IMR-90 (cell line): ENCODE results near the gene UBE3A. TPM values are rescaled to one million over a fixed set of nuclear protein-coding genes. Genes with fewer than 3 reads are reported as not detected.

Source experiments
- ATAC-seq: fragments of 200-7000 bp; cut with Tn5 transposase; 2 replicates; pipeline ENCODE4 v1.9.1; 2020; ENCODE audit warnings: low read depth, mild to moderate bottlenecking, moderate library complexity
- BruUV-seq: library from RNA; stranded (reverse); fragments of 400-500 nt; replicated peaks from 2 replicates; lab custom pipeline; 2021; lab: Mats Ljungman, UMichigan
- CTCF ChIA-PET: fragments of 300-600 bp; formaldehyde crosslinking; extraction: SDS; loops from one replicate; lab custom pipeline; 2021; ENCODE audit warnings: antibody characterized with exemption; lab: Yijun Ruan, JAX
- POLR2A ChIA-PET: fragments of 300-600 bp; sonication (Branson Sonifier 250); formaldehyde crosslinking; loops from one replicate; lab custom pipeline; 2022; ENCODE audit warnings: antibody characterized with exemption; ENCODE audit not compliant: unreplicated experiment; lab: Charles Lee
- DNase-seq: peaks from one replicate; pipeline ENCODE4 v3.0.0; 2013
- H2AFZ ChIP-seq: replicated peaks from 2 replicates; pipeline ENCODE3; 2013; ENCODE audit warnings: low read length, mild to moderate bottlenecking; ENCODE audit not compliant: poor library complexity
- H2AK5ac ChIP-seq: 2 replicates; pipeline ENCODE4 v1.6.1; 2013; ENCODE audit warnings: low read depth, low read length, inconsistent platforms
- H2AK9ac ChIP-seq: replicated peaks from 2 replicates; pipeline ENCODE3; 2013; ENCODE audit warnings: mild to moderate bottlenecking, low read depth, low read length, moderate library complexity; ENCODE audit not compliant: poor library complexity
- H2BK120ac ChIP-seq: 2 replicates; pipeline ENCODE4 v1.6.1; 2013; ENCODE audit warnings: low read depth, low read length, inconsistent platforms
- H2BK15ac ChIP-seq: 3 replicates; pipeline ENCODE4 v1.6.1; 2013; ENCODE audit warnings: low read depth, low read length, inconsistent platforms
- H2BK20ac ChIP-seq: 2 replicates; pipeline ENCODE4 v1.6.1; 2013; ENCODE audit warnings: low read depth, mild to moderate bottlenecking, inconsistent platforms, low read length, moderate library complexity
- H2BK5ac ChIP-seq: 2 replicates; pipeline ENCODE4 v1.6.1; 2013; ENCODE audit warnings: mild to moderate bottlenecking, low read depth, low read length, inconsistent platforms; ENCODE audit not compliant: poor library complexity, severe bottlenecking
- H3K14ac ChIP-seq: replicated peaks from 2 replicates; pipeline ENCODE4 v1.6.1; 2013; ENCODE audit warnings: low read depth, low read length, inconsistent platforms
- H3K18ac ChIP-seq: 2 replicates; pipeline ENCODE4 v1.6.1; 2013; ENCODE audit warnings: low read depth, low read length, control low read depth
- H3K23ac ChIP-seq: 2 replicates; pipeline ENCODE4 v1.6.1; 2013; ENCODE audit warnings: low read depth, low read length, inconsistent platforms
- H3K27ac ChIP-seq: 2 replicates; pipeline ENCODE4 v1.5.1; 2013; ENCODE audit warnings: mild to moderate bottlenecking, control low read depth, low read length; ENCODE audit not compliant: insufficient read depth
- H3K27me3 ChIP-seq: 2 replicates; pipeline ENCODE4 v1.6.1; 2013; ENCODE audit warnings: low read length; ENCODE audit not compliant: control insufficient read depth, insufficient read depth
- H3K36me3 ChIP-seq: 2 replicates; pipeline ENCODE4 v1.6.1; 2013; ENCODE audit warnings: low read length, mixed read lengths; ENCODE audit not compliant: control insufficient read depth, insufficient read depth
- H3K4ac ChIP-seq: 2 replicates; pipeline ENCODE4 v1.6.1; 2013; ENCODE audit warnings: low read depth, low read length, inconsistent platforms
- H3K4me1 ChIP-seq: 2 replicates; pipeline ENCODE4 v1.6.1; 2013; ENCODE audit warnings: low read length, mixed read lengths; ENCODE audit not compliant: control insufficient read depth, insufficient read depth
- H3K4me2 ChIP-seq: 2 replicates; pipeline ENCODE4 v1.6.1; 2013; ENCODE audit warnings: low read depth, mild to moderate bottlenecking, control low read depth, low read length, moderate library complexity
- H3K4me3 ChIP-seq: 2 replicates; pipeline ENCODE4 v1.5.1; 2013; ENCODE audit warnings: low read depth, mild to moderate bottlenecking, control low read depth, low read length, moderate library complexity; ENCODE audit not compliant: insufficient read depth
- H3K56ac ChIP-seq: 2 replicates; pipeline ENCODE4 v1.6.1; 2013; ENCODE audit warnings: low read length, inconsistent platforms; ENCODE audit not compliant: insufficient read depth; ENCODE audit errors: extremely low read depth
- H3K79me1 ChIP-seq, 2 experiments: 2 replicates each; pipeline ENCODE4 v1.6.1; 2013; ENCODE audit warnings: low read length in 2 of 2, inconsistent platforms in 1 of 2, low read depth in 1 of 2
- H3K9ac ChIP-seq: 2 replicates; pipeline ENCODE4 v1.6.1; 2013; ENCODE audit warnings: low read depth, low read length, control low read depth
- H3K9me1 ChIP-seq: 2 replicates; pipeline ENCODE4 v1.6.1; 2013; ENCODE audit warnings: low read length, inconsistent platforms; ENCODE audit not compliant: insufficient read depth
- H3K9me3 ChIP-seq: 2 replicates; pipeline ENCODE4 v1.6.1; 2013; ENCODE audit warnings: low read length; ENCODE audit not compliant: control insufficient read depth, insufficient read depth
- H4K20me1 ChIP-seq: 2 replicates; pipeline ENCODE4 v1.6.1; 2013; ENCODE audit warnings: low read length, inconsistent platforms; ENCODE audit not compliant: insufficient read depth
- H4K5ac ChIP-seq: 2 replicates; pipeline ENCODE4 v1.6.1; 2013; ENCODE audit warnings: mild to moderate bottlenecking, low read depth, low read length, control low read depth
- H4K8ac ChIP-seq, 2 experiments: 2 replicates each; pipeline ENCODE4 v1.6.1; 2013; ENCODE audit warnings: low read depth in 2 of 2, low read length in 2 of 2, control low read depth in 1 of 2, inconsistent platforms in 1 of 2
- H4K91ac ChIP-seq: 2 replicates; pipeline ENCODE4 v1.6.1; 2013; ENCODE audit warnings: low read depth, low read length, inconsistent platforms; ENCODE audit not compliant: insufficient read depth
- CEBPB ChIP-seq: IDR thresholded peaks from 2 replicates; pipeline ENCODE4 v1.6.1; 2012; ENCODE audit warnings: low read depth, low read length, improper control_type of control experiment
- MAFK ChIP-seq: IDR thresholded peaks from 2 replicates; pipeline ENCODE4 v1.6.1; 2012; ENCODE audit warnings: low read depth, low read length, improper control_type of control experiment
- RCOR1 ChIP-seq: IDR thresholded peaks from 2 replicates; pipeline ENCODE4 v1.6.1; 2012; ENCODE audit warnings: mild to moderate bottlenecking, low read length, improper control_type of control experiment; ENCODE audit not compliant: insufficient replicate concordance
- SMC3 ChIP-seq: fragments of 150-350 bp; IDR thresholded peaks from 2 replicates; pipeline ENCODE4 v1.6.1; 2016; ENCODE audit warnings: low read depth, mild to moderate bottlenecking, antibody characterized with exemption, low read length, moderate library complexity
- WGBS, 2 experiments: methylation state at CpG; one replicate each; pipeline versions ENCODE4 v1.1.5 to v1.1.7; 2013; ENCODE audit warnings: missing lambda C conversion rate in 2 of 2; ENCODE audit not compliant: insufficient read length in 1 of 2; ENCODE audit errors: extremely low coverage in 2 of 2; 5-methylcytosine and 5-hydroxymethylcytosine counted together
- dilution Hi-C: fragments of 300-500 bp; cut with HindIII; formaldehyde crosslinking; loops from one replicate; pipeline ENCODE4 v1.14.3; 2018; ENCODE audit warnings: low sequenced_read_pairs; ENCODE audit not compliant: unreplicated experiment
- in situ Hi-C: fragments of 300-500 bp; cut with MboI; formaldehyde crosslinking; loops from 3 replicates; pipeline ENCODE4 v1.14.3; 2019; ENCODE audit warnings: low sequenced_read_pairs, inconsistent platforms, mixed read lengths
- intact Hi-C: fragments of 100-400 bp; cut with micrococcal nuclease; formaldehyde crosslinking; loops from 2 replicates; pipeline ENCODE4 v1.10.0; 2022
- polyA plus RNA-seq, 3 experiments: library from polyadenylated mRNA; depleted of rRNA; stranded (reverse); fragments of >200 nt; gene quantifications; 2 replicates each; pipeline ENCODE4 v1.2.3, GENCODE V29; 2012; ENCODE audit warnings: low replicate concordance in 1 of 3
- total RNA-seq: library from RNA; depleted of rRNA; stranded (reverse); fragments of >200 nt; gene quantifications from 2 replicates; pipeline ENCODE4 v1.2.3, GENCODE V29; 2012

The UBE3A gene
- total and polyA plus RNA-seq, 2 of the 4 experiments (the other 2 are of a cell fraction), result 19.3 to 53.2 TPM

DNA sequence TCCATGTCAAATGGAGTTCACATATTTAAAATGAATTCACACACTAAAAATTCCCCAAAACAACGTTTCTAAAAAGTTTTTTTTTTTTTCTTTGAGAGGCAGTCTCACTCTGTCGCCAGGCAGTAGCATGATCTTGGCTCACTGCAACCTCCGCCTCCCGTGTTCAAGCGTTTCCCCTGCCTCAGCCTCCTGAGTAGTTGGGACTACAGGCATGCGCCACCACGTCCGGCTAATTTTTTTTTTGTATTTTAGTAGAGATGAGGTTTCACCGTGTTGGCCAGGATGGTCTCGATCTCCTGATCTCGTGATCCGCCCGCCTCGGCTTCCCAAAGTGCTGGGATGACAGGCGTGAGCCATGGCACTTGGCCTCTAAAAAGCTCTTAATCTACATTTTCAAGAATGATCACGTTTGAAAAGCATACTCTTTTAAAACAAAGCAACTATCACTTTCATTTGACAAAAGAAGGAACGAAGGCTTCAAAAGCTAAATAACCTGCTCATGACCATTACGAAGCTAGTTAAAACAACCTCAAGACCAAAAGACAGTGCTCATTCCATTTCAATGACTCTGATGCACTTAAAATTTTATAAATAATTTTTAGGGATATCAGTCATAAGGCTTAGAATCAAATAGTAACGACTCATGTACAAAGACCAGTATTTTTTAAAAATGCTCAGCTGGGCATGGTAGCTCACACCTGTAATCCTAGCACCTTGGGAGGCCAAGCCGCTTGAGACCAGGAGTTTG lies 5.5 kb downstream of the UBE3A start:
- dilution Hi-C loops, result no loop called here
- no peak overlapping the region for H2BK120ac ChIP-seq
- no CpG with 5 or more reads among the region's 20 CpGs for WGBS, 2 experiments

More for the DNA sequence above, 5.5 kb downstream of the UBE3A start:
- CTCF ChIA-PET, result no interaction called here
- Histone ChIP-seq H3K9me1 (peaks cover 6% of the 10 kb centered on the region; the same call in 1 of the 2 replicates), H3K56ac (no peak overlapping the region), H2AK5ac (no peak overlapping the region), H3K9me3 (no peaks in the 10 kb centered on the region), H3K27me3 (no peaks in the 10 kb centered on the region), H3K23ac (no peak overlapping the region), H3K18ac (no peak overlapping the region), H3K27ac (no peak overlapping the region), H4K8ac (no peak overlapping the region), H3K79me1 (peaks cover 5 to 25% of the 10 kb centered on the region in 2 experiments; a peak in 2 of 4 replicates), H2BK5ac (no peak overlapping the region), H3K4me3 (no peak overlapping the region), H3K4me2 (no peak overlapping the region; the same call in 1 of the 2 replicates), H3K4me1 (peaks cover 3% of the 10 kb centered on the region; the same call in 1 of the 2 replicates), H3K9ac (no peak overlapping the region), H2BK20ac (no peak overlapping the region), H2BK15ac (no peak overlapping the region), H4K20me1 (peaks cover 80% of the 10 kb centered on the region), H4K5ac (no peak overlapping the region), H3K14ac (no peak overlapping the region), H3K4ac (no peak overlapping the region), H2AK9ac (no peak overlapping the region), H3K36me3 (no peaks in the 10 kb centered on the region), H2AFZ (no peak overlapping the region), H4K91ac (no peak overlapping the region)
- no peak for ATAC-seq
- BruUV-seq, result no TSS peak
- intact Hi-C loops (no loop called here), in situ Hi-C loops (loop anchor here (10.0 kb wide), 2 partner anchors 98 to 288 kb away; no protein-coding TSS in a partner anchor)
- POLR2A ChIA-PET, result no interaction called here
- no peak for TF ChIP-seq CEBPB
- TF ChIP-seq RCOR1, result no peak
- TF ChIP-seq MAFK, result no peak
- TF ChIP-seq SMC3, result no peak
- peak; percentile 54 for DNase-seq
